PC-9 (cell line): ENCODE measurements around the gene ZNF653.

ENCODE experiments used
- CTCF ChIP-seq: fragments of 200-600 bp; sonication (generic); conservative IDR thresholded peaks from 2 replicates; pipeline ENCODE4 v1.6.1; 2017; ENCODE audit warnings: mixed run types, antibody characterized with exemption, mild to moderate bottlenecking, moderate library complexity
- EZH2 ChIP-seq: fragments of 200-600 bp; sonication (generic); IDR thresholded peaks from 2 replicates; pipeline ENCODE4 v1.8.0; 2017; ENCODE audit warnings: antibody characterized with exemption, low read depth

DNA sequence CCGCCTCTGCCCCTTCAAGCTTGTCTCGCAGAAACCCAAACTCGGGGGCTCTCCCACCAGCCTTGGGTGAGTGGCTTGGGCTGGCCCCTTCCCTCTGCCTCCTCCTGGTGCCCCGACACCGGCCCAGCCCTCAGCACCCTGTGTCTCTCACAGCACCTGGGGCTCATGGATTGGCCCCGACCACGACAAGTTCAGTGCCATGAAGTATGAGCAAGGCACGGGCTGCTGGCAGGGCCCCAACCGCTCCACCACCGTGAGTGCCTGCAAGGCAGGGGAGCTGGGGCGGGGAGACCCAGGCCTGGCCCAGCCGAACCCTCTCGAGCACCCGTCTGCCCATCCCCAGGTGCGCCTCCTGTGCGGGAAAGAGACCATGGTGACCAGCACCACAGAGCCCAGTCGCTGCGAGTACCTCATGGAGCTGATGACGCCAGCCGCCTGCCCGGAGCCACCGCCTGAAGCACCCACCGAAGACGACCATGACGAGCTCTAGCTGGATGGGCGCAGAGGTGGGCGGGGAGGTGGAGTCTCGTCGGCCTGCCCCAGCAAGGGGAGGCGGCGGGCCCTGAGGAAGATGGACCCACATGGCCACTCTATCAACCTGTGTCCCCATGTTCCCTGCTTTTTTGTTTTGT is 56.6 kb downstream of the ZNF653 start:
- no peak for TF ChIP-seq EZH2
- TF ChIP-seq CTCF, result no peak
